ENCODE results near the gene VPS8.

The VPS8 gene

DNA sequence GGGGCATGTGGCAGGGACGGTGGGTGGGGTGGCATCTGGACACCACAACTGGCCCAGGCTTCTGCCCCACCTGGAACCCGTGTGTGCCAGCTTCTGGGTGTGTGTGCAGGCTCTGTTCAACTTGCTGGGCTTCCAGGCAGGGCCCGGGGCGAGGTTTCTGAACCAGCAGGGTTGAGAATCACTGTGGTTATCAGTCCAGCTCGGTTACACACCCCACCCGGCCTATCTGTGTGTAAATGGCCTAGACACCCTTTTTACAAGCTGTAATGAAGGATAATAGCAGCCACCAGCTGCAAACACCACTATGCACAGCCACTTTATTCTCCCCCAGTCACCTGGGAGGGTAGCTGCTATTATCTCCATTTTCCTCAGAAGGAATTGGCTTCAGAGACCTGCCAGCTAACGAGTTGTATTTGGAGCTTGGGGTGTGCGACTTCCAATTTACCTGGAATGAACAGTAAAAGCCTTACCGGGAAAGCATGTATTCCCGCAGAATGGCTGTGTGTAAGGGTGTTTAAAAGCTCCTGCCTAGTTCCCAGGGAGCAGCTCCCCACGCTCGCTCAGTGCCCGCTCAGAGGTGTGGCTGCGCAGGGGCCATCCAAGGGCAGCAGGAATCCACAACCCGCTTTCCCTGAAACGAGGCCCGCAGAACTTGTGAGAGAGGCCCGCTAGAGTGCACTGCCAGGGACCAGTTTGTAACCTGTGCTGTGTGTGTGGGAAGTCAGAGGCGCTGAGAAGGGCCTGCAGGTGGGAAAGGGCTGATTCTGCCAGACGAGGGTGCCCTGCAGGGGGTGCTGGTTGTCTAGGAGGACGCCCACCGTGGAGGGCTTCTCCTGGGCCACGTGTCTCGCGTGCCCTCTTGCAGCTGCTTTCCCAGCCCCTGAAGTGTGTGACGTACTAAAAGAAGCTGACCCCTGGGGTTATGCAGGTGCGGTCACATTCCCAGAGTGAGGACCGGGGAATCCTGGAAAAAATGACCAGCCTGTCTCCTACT lies 257.4 kb downstream of the VPS8 start:
- Histone ChIP-seq H3K9me3 (ENCODE audit: low read length) (no peaks in the 10 kb centered on the region), H3K27ac (ENCODE audit: low read depth, low read length, poor library complexity, severe bottlenecking) (no peak overlapping the region), H3K36me3 (ENCODE audit: insufficient read depth, low read length) (no peaks in the 10 kb centered on the region), H3K27me3 (ENCODE audit: insufficient read depth, low read length) (peaks cover 3% of the 10 kb centered on the region; the same call in 1 of the 2 replicates), H3K79me2 (ENCODE audit: insufficient read depth, low read length) (no peaks in the 10 kb centered on the region), H3F3A (ENCODE audit: insufficient read depth, low read length) (no peaks in the 10 kb centered on the region), H4K20me1 (ENCODE audit: insufficient read depth, low read length) (no peaks in the 10 kb centered on the region), H3K4me3 (ENCODE audit: low read depth, low read length, poor library complexity, severe bottlenecking) (no peak overlapping the region), H2AFZ (ENCODE audit: low read length) (no peak overlapping the region), H3K9ac (ENCODE audit: low read length) (no peak overlapping the region), H3K4me1 (ENCODE audit: insufficient read depth, low read length, severe bottlenecking) (no peaks in the 10 kb centered on the region), H3K4me2 (ENCODE audit: low read length) (no peak overlapping the region), H3K9me2 (ENCODE audit: low read depth, low read length) (no peaks in the 10 kb centered on the region)
- TF ChIP-seq EZH2 (IDR thresholded peaks at IDR 0.05; ENCODE audit: borderline replicate concordance, low read length): no peak
- TF ChIP-seq, protein P1, sequence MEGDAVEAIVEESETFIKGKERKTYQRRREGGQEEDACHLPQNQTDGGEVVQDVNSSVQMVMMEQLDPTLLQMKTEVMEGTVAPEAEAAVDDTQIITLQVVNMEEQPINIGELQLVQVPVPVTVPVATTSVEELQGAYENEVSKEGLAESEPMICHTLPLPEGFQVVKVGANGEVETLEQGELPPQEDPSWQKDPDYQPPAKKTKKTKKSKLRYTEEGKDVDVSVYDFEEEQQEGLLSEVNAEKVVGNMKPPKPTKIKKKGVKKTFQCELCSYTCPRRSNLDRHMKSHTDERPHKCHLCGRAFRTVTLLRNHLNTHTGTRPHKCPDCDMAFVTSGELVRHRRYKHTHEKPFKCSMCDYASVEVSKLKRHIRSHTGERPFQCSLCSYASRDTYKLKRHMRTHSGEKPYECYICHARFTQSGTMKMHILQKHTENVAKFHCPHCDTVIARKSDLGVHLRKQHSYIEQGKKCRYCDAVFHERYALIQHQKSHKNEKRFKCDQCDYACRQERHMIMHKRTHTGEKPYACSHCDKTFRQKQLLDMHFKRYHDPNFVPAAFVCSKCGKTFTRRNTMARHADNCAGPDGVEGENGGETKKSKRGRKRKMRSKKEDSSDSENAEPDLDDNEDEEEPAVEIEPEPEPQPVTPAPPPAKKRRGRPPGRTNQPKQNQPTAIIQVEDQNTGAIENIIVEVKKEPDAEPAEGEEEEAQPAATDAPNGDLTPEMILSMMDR (IDR thresholded peaks at IDR 0.05; ENCODE audit: low read length): peak; percentile 49

GRCh38 chr3:185070491-185071286 lies 258.7 kb downstream of the VPS8 start:
- Histone ChIP-seq H3F3A (ENCODE audit: insufficient read depth, low read length) (no peaks in the 10 kb centered on the region), H3K9me2 (ENCODE audit: low read depth, low read length) (no peaks in the 10 kb centered on the region), H3K79me2 (ENCODE audit: insufficient read depth, low read length) (no peaks in the 10 kb centered on the region), H3K9ac (ENCODE audit: low read length) (no peak overlapping the region), H3K27me3 (ENCODE audit: insufficient read depth, low read length) (peaks cover 3% of the 10 kb centered on the region; the same call in 1 of the 2 replicates), H3K36me3 (ENCODE audit: insufficient read depth, low read length) (no peaks in the 10 kb centered on the region), H3K4me3 (ENCODE audit: low read depth, low read length, poor library complexity, severe bottlenecking) (no peak overlapping the region), H3K27ac (ENCODE audit: low read depth, low read length, poor library complexity, severe bottlenecking) (no peak overlapping the region), H4K20me1 (ENCODE audit: insufficient read depth, low read length) (no peaks in the 10 kb centered on the region), H2AFZ (ENCODE audit: low read length) (no peak overlapping the region), H3K4me2 (ENCODE audit: low read length) (no peak overlapping the region), H3K9me3 (ENCODE audit: low read length) (no peaks in the 10 kb centered on the region), H3K4me1 (ENCODE audit: insufficient read depth, low read length, severe bottlenecking) (no peaks in the 10 kb centered on the region)
- no peak for TF ChIP-seq EZH2 (IDR thresholded peaks at IDR 0.05; ENCODE audit: borderline replicate concordance, low read length)
- TF ChIP-seq, protein P1 (IDR thresholded peaks at IDR 0.05; ENCODE audit: low read length): peak; percentile 15; the same call in 1 of the 2 replicates

DNA sequence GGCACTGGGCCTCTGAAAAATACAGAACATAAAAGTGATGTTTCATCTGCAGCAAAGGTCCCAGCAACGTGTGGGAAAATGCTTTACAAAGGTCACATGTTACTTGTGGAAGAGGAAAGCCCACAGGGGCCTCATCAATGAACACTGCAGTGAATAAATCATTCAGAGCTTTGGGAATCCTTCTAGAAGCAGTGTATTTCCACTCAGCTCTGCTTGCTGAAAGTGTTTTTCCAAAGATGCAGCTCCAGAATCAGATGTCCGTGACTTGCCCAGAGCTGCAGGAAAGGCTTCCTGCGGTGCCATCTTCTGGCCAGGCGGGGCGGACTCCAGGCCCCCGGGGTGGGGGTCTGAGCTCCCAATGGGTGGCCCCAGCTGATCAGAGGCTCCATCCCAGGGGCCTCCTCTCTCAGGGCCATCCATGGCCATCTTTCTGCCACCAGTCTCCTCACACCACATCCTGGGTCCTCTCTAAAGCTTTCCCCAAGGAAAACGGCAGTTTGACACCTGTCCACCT lies 259.4 kb downstream of the VPS8 start:
- Histone ChIP-seq H3K4me2 (ENCODE audit: low read length) (no peak overlapping the region), H3K79me2 (ENCODE audit: insufficient read depth, low read length) (no peaks in the 10 kb centered on the region), H3K27me3 (ENCODE audit: insufficient read depth, low read length) (peaks cover 3% of the 10 kb centered on the region; the same call in 1 of the 2 replicates), H3K4me3 (ENCODE audit: low read depth, low read length, poor library complexity, severe bottlenecking) (no peak overlapping the region), H3K27ac (ENCODE audit: low read depth, low read length, poor library complexity, severe bottlenecking) (no peak overlapping the region), H3K4me1 (ENCODE audit: insufficient read depth, low read length, severe bottlenecking) (no peaks in the 10 kb centered on the region), H2AFZ (ENCODE audit: low read length) (no peak overlapping the region), H3K9me3 (ENCODE audit: low read length) (no peaks in the 10 kb centered on the region), H3F3A (ENCODE audit: insufficient read depth, low read length) (no peaks in the 10 kb centered on the region), H3K9ac (ENCODE audit: low read length) (no peak overlapping the region), H4K20me1 (ENCODE audit: insufficient read depth, low read length) (no peaks in the 10 kb centered on the region), H3K36me3 (ENCODE audit: insufficient read depth, low read length) (no peaks in the 10 kb centered on the region), H3K9me2 (ENCODE audit: low read depth, low read length) (no peaks in the 10 kb centered on the region)
- no peak for TF ChIP-seq EZH2 (IDR thresholded peaks at IDR 0.05; ENCODE audit: borderline replicate concordance, low read length)
- TF ChIP-seq, protein P1 (IDR thresholded peaks at IDR 0.05; ENCODE audit: low read length): no peak; the same call in 1 of the 2 replicates

Data from OCI-LY1 (cell line).